OCI-LY7 (cell line): ENCODE data around the gene DOLPP1. TPM values are rescaled to one million over a fixed set of nuclear protein-coding genes. Genes with fewer than 3 reads are reported as not detected.

Experiments
- BruUV-seq: library from RNA; stranded (reverse); fragments of 400-500 nt; replicated peaks from 2 replicates; lab custom pipeline; 2021; lab: Mats Ljungman, UMichigan
- CTCF ChIA-PET: fragments of 300-600 bp; sonication (Branson Sonifier 250); formaldehyde crosslinking; loops from one replicate; lab custom pipeline; 2022; ENCODE audit warnings: antibody characterized with exemption; ENCODE audit not compliant: unreplicated experiment; lab: Charles Lee
- POLR2A ChIA-PET: fragments of 300-600 bp; sonication (Branson Sonifier 250); formaldehyde crosslinking; loops from one replicate; lab custom pipeline; 2022; ENCODE audit warnings: antibody characterized with exemption; lab: Charles Lee
- DNase-seq: peaks from one replicate; pipeline ENCODE4 v3.0.0-alpha.2; 2015; ENCODE audit warnings: low spot score
- H2AFZ ChIP-seq: fragments of 200-600 bp; sonication (generic), shearing (Covaris generic); 2 replicates; pipeline ENCODE4 v1.6.1; 2014; ENCODE audit warnings: mild to moderate bottlenecking, antibody characterized with exemption, low read length, moderate library complexity
- H3K27ac ChIP-seq: fragments of 200-600 bp; sonication (generic); 2 replicates; pipeline ENCODE4 v1.5.1; 2014; ENCODE audit warnings: mixed run types, low read depth, mild to moderate bottlenecking, moderate library complexity, low read length, inconsistent platforms; ENCODE audit not compliant: poor library complexity, severe bottlenecking
- H3K36me3 ChIP-seq: fragments of 200-600 bp; sonication (generic); 2 replicates; pipeline ENCODE4 v1.6.1; 2014; ENCODE audit warnings: mild to moderate bottlenecking, antibody characterized with exemption, low read length, moderate library complexity, mixed read lengths; ENCODE audit not compliant: insufficient read depth
- H3K4me1 ChIP-seq: fragments of 200-600 bp; sonication (generic); 2 replicates; pipeline ENCODE4 v1.5.1; 2014; ENCODE audit warnings: mild to moderate bottlenecking, low read length; ENCODE audit not compliant: insufficient read depth, poor library complexity, severe bottlenecking
- H3K4me2 ChIP-seq: fragments of 200-600 bp; sonication (generic); 2 replicates; pipeline ENCODE4 v1.6.1; 2014; ENCODE audit warnings: mild to moderate bottlenecking, low read length
- H3K4me3 ChIP-seq: fragments of 200-600 bp; sonication (generic); 2 replicates; pipeline ENCODE4 v1.5.1; 2014; ENCODE audit warnings: mild to moderate bottlenecking, low read depth, low read length; ENCODE audit not compliant: poor library complexity, severe bottlenecking
- H3K79me2 ChIP-seq: fragments of 200-600 bp; sonication (generic); 2 replicates; pipeline ENCODE4 v1.6.1; 2016; ENCODE audit warnings: low read depth, mild to moderate bottlenecking, low read length, moderate library complexity, mixed read lengths; ENCODE audit not compliant: insufficient read depth
- H3K9me2 ChIP-seq: fragments of 200-600 bp; sonication (generic); 2 replicates; pipeline ENCODE4 v1.6.1; 2016; ENCODE audit warnings: mild to moderate bottlenecking, low read length, mixed read lengths; ENCODE audit not compliant: insufficient read depth
- H3K9me3 ChIP-seq: fragments of 200-600 bp; sonication (generic); 2 replicates; pipeline ENCODE4 v1.6.1; 2014; ENCODE audit warnings: mild to moderate bottlenecking, mixed run types, low read length, mixed read lengths
- H4K20me1 ChIP-seq: fragments of 200-600 bp; sonication (generic); 2 replicates; pipeline ENCODE4 v1.6.1; 2014; ENCODE audit warnings: mild to moderate bottlenecking, antibody characterized with exemption, low read length, moderate library complexity, mixed read lengths; ENCODE audit not compliant: insufficient read depth
- EZH2phosphoT487 ChIP-seq: fragments of 200-600 bp; sonication (generic); IDR thresholded peaks from 2 replicates; pipeline ENCODE4 v1.6.1; 2018; ENCODE audit warnings: low read depth, borderline replicate concordance, mild to moderate bottlenecking, mixed run types, antibody characterized with exemption, low read length, moderate library complexity, mixed read lengths
- intact Hi-C: fragments of 100-400 bp; cut with micrococcal nuclease; formaldehyde crosslinking; loops from one replicate; pipeline ENCODE4 v1.10.0; 2022; ENCODE audit not compliant: unreplicated experiment
- total RNA-seq, 2 experiments: library from RNA; depleted of rRNA in 1 of 2; stranded (reverse); fragments of >200 nt in 1 of 2; shearing (Covaris generic) in 1 of 2; gene quantifications; 2 replicates each; pipeline ENCODE4 v1.2.3, GENCODE V29; 2014 to 2022
- TF ChIP-seq, protein P1 (sequence below): fragments of 200-600 bp; sonication (generic); conservative IDR thresholded peaks from 2 replicates; pipeline ENCODE4 v1.5.1; 2014; ENCODE audit warnings: mild to moderate bottlenecking, antibody characterized with exemption, low read length, moderate library complexity, mixed read lengths

Gene DOLPP1
- total RNA-seq, 2 experiments from 2014 or later: 16.9 TPM

DNA sequence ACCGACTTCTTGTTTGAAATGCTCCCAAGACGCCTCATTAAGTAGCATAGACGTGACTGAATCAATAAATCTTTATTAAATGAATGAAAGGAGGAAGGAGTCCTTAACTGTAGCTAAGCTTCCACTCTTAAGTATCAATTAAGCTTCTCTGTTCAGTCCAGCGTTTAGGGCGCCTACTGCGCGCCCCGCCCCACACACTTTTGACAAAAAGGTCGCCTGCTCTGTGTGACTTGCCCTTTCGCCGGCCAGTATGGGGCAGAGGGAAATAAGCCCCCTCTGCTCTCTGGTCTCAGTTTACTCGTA, 662 bp upstream of the DOLPP1 start:
- Histone ChIP-seq H3K79me2 (peaks cover 9% of the 10 kb centered on the region; the same call in 1 of the 2 replicates), H4K20me1 (no peaks in the 10 kb centered on the region), H3K4me1 (peaks cover 16% of the 10 kb centered on the region), H2AFZ (peak overlapping the region; percentile 83), H3K9me3 (no peaks in the 10 kb centered on the region), H3K27ac (no peak overlapping the region), H3K36me3 (peaks cover 5% of the 10 kb centered on the region; the same call in 1 of the 2 replicates), H3K4me3 (peak overlapping the region; percentile 77), H3K4me2 (peak overlapping the region; percentile 87), H3K9me2 (no peaks in the 10 kb centered on the region)
- no TSS peak for BruUV-seq
- DNase-seq: no peak
- intact Hi-C loops: loop anchor here (2.0 kb wide), 1 partner anchor 31 kb away; the partner anchor contains the start of genes CRAT and PTPA
- POLR2A ChIA-PET: interaction anchor here (0.6 to 1.6 kb wide), 6 partner anchors 32 to 356 kb away, joined by 3 to 6 read pairs (median 4); partner anchors contain the start of genes SH3GLB2 and ZDHHC12
- CTCF ChIA-PET: interaction anchor here (0.7 to 1.1 kb wide), 2 partner anchors 52 to 262 kb away, joined by 3 read pairs; partner anchors contain the start of gene ENDOG
- TF ChIP-seq EZH2phosphoT487: no peak
- TF ChIP-seq, protein P1, sequence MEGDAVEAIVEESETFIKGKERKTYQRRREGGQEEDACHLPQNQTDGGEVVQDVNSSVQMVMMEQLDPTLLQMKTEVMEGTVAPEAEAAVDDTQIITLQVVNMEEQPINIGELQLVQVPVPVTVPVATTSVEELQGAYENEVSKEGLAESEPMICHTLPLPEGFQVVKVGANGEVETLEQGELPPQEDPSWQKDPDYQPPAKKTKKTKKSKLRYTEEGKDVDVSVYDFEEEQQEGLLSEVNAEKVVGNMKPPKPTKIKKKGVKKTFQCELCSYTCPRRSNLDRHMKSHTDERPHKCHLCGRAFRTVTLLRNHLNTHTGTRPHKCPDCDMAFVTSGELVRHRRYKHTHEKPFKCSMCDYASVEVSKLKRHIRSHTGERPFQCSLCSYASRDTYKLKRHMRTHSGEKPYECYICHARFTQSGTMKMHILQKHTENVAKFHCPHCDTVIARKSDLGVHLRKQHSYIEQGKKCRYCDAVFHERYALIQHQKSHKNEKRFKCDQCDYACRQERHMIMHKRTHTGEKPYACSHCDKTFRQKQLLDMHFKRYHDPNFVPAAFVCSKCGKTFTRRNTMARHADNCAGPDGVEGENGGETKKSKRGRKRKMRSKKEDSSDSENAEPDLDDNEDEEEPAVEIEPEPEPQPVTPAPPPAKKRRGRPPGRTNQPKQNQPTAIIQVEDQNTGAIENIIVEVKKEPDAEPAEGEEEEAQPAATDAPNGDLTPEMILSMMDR: no peak

DNA sequence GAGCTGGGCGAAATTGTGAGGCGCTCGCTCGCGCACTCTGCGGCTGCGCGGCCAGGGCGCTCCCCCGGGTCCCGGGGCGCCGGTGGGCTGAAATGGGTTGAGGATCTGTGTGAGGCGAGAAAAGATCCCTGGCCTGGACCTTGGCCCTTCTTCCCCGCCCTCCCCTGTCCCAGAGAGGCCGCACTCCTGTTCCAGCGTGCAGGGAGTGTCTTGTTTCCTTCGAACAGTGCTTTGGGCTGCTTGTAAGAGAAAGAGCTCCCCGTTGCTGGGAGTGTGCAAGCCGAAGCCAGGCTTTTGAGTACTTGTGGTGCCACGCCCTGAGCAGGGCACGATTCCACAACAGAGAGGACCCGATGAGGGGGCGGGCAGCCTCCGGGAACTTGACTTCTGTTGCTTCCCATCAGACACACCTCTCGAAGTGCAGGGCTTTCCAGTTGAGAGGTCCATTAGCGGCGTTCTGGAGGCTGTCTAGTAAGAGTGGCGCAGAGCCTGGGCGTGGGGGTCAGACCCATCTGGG, 535 bp downstream of the DOLPP1 start:
- Histone ChIP-seq H2AFZ (peak overlapping the region; percentile 31), H4K20me1 (no peaks in the 10 kb centered on the region), H3K9me2 (no peaks in the 10 kb centered on the region), H3K9me3 (no peaks in the 10 kb centered on the region), H3K79me2 (peaks cover 9% of the 10 kb centered on the region; the same call in 1 of the 2 replicates), H3K27ac (peak overlapping the region; percentile 43), H3K4me1 (peaks cover 16% of the 10 kb centered on the region), H3K4me2 (peak overlapping the region; percentile 81), H3K4me3 (peak overlapping the region; percentile 81), H3K36me3 (peaks cover 17% of the 10 kb centered on the region)
- intact Hi-C loops: loop anchor here (2.0 kb wide), 1 partner anchor 29 kb away; the partner anchor contains the start of genes CRAT and PTPA
- ChIA-PET CTCF (interaction anchor here (0.8 kb wide), 1 partner anchor 16 kb away, joined by 3 read pairs; no protein-coding TSS in a partner anchor), POLR2A (interaction anchor here (0.6 to 1.6 kb wide), 9 partner anchors 13 to 357 kb away, joined by 3 to 6 read pairs (median 4); partner anchors contain the start of genes MIGA2, SH3GLB2, SPOUT1 and ZDHHC12)
- TSS peak; percentile 77 for BruUV-seq
- TF ChIP-seq EZH2phosphoT487: no peak
- TF ChIP-seq, protein P1: no peak
- DNase-seq: no peak

DNA sequence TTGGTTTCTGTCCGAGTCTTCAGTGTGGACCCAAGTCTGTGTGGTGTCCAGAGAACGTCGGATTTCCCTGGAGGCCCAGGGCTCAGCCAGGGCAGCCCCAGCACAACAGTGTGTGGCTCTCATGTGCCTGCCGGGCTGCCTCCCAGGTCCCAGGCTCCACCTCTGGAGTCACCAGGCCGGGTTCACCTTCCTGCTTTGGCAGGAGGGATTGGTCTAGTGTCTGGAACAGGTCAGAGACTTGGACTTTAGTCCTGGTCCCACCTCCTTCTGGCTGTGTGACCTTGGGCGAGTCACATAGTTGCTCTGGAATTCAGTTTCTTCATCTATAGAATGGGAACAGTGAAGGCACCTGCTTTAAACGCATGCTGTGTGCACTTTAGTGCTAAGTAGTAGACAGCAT, 3.2 kb downstream of the DOLPP1 start:
- BruUV-seq: no TSS peak
- H3K9me3 ChIP-seq: no peaks in the 10 kb centered on the region
- intact Hi-C loops: no loop called here
- POLR2A ChIA-PET: no interaction called here
- peaks cover 31% of the 10 kb centered on the region for H3K36me3 ChIP-seq
- no peaks in the 10 kb centered on the region for H4K20me1 ChIP-seq
- CTCF ChIA-PET: no interaction called here
- no peak overlapping the region for H2AFZ ChIP-seq
- H3K4me2 ChIP-seq: no peak overlapping the region
- peaks cover 16% of the 10 kb centered on the region for H3K4me1 ChIP-seq
- DNase-seq: no peak
- TF ChIP-seq, protein P1: no peak
- TF ChIP-seq EZH2phosphoT487: no peak
- no peak overlapping the region for H3K4me3 ChIP-seq
- H3K9me2 ChIP-seq: no peaks in the 10 kb centered on the region
- no peak overlapping the region for H3K27ac ChIP-seq
- peaks cover 9% of the 10 kb centered on the region; the same call in 1 of the 2 replicates for H3K79me2 ChIP-seq
